A549 (cell line): ENCODE data around the gene BTBD16. TPM values are rescaled to one million over a fixed set of nuclear protein-coding genes. Genes with fewer than 3 reads are reported as not detected.
A peak's percentile ranks its signal among the peaks of the same experiment; 100 is the strongest.

Experiments
- ATAC-seq, 2 experiments: fragments of 200-7000 bp in 1 of 2; fragments of >200 bp in 1 of 2; cut with Nextera tagmentation in 1 of 2; cut with Tn5 transposase in 1 of 2; 3 replicates each; pipeline versions ENCODE4 v1.8.0 to v1.9.1; 2018 to 2020; ENCODE audit warnings: mild to moderate bottlenecking in 1 of 2, moderate library complexity in 1 of 2
- CTCF ChIA-PET: fragments of 300-600 bp; sonication (Branson Sonifier 250); formaldehyde crosslinking; extraction: SDS; loops from one replicate; lab custom pipeline; 2021; ENCODE audit warnings: antibody characterized with exemption, inconsistent platforms; lab: Yijun Ruan, JAX
- POLR2A ChIA-PET: fragments of 350-600 bp; formaldehyde crosslinking; extraction: SDS; loops from one replicate; lab custom pipeline; 2021; ENCODE audit warnings: antibody characterized with exemption, inconsistent platforms; lab: Yijun Ruan, JAX
- DNase-seq, 2 experiments: peaks; one replicate each; pipeline versions ENCODE4 v3.0.0 to v3.0.0-alpha.2; 2011 to 2016; ENCODE audit warnings: low read depth in 1 of 2, low spot score in 1 of 2
- FAIRE-seq: peaks from 2 replicates; lab custom pipeline; 2011; peaks lifted over from hg19 to GRCh38; lab: Jason Lieb, UNC
- H3K27ac ChIP-seq, 2 experiments: fragments of >200 bp; sonication (Bioruptor Twin); formaldehyde crosslinking; 3 replicates each; pipeline ENCODE4 v1.5.1; 2016 to 2017
- H3K4me1 ChIP-seq: fragments of >200 bp; sonication (Bioruptor Twin); formaldehyde crosslinking; 3 replicates; pipeline ENCODE4 v1.6.1; 2016
- H3K4me2 ChIP-seq: fragments of >200 bp; sonication (Bioruptor Twin); formaldehyde crosslinking; 3 replicates; pipeline ENCODE4 v1.6.1; 2016
- H3K4me3 ChIP-seq: fragments of >200 bp; sonication (Bioruptor Twin); formaldehyde crosslinking; 3 replicates; pipeline ENCODE4 v1.5.1; 2016
- H3K9me3 ChIP-seq: fragments of >200 bp; sonication (Bioruptor Twin); formaldehyde crosslinking; 3 replicates; pipeline ENCODE4 v1.6.1; 2016
- CBX2 ChIP-seq: fragments of 200-600 bp; sonication (generic); IDR thresholded peaks from 2 replicates; pipeline ENCODE4 v1.6.1; 2016; ENCODE audit warnings: low read depth, mild to moderate bottlenecking, borderline replicate concordance
- CBX8 ChIP-seq: fragments of 200-600 bp; sonication (generic); IDR thresholded peaks from 2 replicates; pipeline ENCODE4 v1.6.1; 2016
- CHD2 ChIP-seq: fragments of 150-350 bp; IDR thresholded peaks from 2 replicates; pipeline ENCODE4 v1.6.1; 2014; ENCODE audit warnings: low read length; ENCODE audit not compliant: partially characterized antibody
- CHD4 ChIP-seq: fragments of 200-600 bp; sonication (generic); IDR thresholded peaks from 2 replicates; pipeline ENCODE4 v1.6.1; 2016; ENCODE audit warnings: antibody characterized with exemption, mild to moderate bottlenecking, borderline replicate concordance
- EP300 ChIP-seq, 2 experiments: fragments of >200 bp; sonication (Bioruptor Twin); formaldehyde crosslinking; IDR thresholded peaks; 2 replicates in 1 of 2; 3 replicates in 1 of 2; pipeline ENCODE4 v1.6.1; 2016 to 2017
- ESRRA ChIP-seq: fragments of 150-350 bp; IDR thresholded peaks from 2 replicates; pipeline ENCODE4 v1.6.1; 2014; ENCODE audit warnings: mild to moderate bottlenecking, low read length, borderline replicate concordance
- FOSL2 ChIP-seq, 2 experiments: fragments of 450-650 bp in 1 of 2; fragments of >200 bp in 1 of 2; sonication (Bioruptor Twin) in 1 of 2; formaldehyde crosslinking; IDR thresholded peaks; 2 replicates each; pipeline versions ENCODE4 v1.5.0 to v1.6.1; 2016 to 2020; ENCODE audit warnings: mild to moderate bottlenecking in 1 of 2, moderate library complexity in 1 of 2
- FOXS1 ChIP-seq: fragments of 250-450 bp; sonication (Bioruptor Pico); IDR thresholded peaks from 2 replicates; pipeline ENCODE4 v1.5.0; 2020; ENCODE audit warnings: mild to moderate bottlenecking, moderate library complexity
- GATA3 ChIP-seq: IDR thresholded peaks from 2 replicates; pipeline ENCODE4 v1.6.1; 2012; ENCODE audit warnings: borderline replicate concordance
- HMGXB4 ChIP-seq: fragments of 250-450 bp; sonication (Bioruptor Pico); IDR thresholded peaks from 2 replicates; pipeline ENCODE4 v1.5.0; 2021; ENCODE audit warnings: mild to moderate bottlenecking, moderate library complexity, borderline replicate concordance
- HOXA7 ChIP-seq: fragments of 250-450 bp; sonication (Bioruptor Pico); IDR thresholded peaks from 2 replicates; pipeline ENCODE4 v1.5.0; 2020; ENCODE audit warnings: mild to moderate bottlenecking, moderate library complexity
- HOXB13 ChIP-seq: fragments of 250-450 bp; sonication (Bioruptor Pico); IDR thresholded peaks from 2 replicates; pipeline ENCODE4 v1.5.0; 2020; ENCODE audit warnings: low read depth, mild to moderate bottlenecking, moderate library complexity
- JUN ChIP-seq, 2 experiments: fragments of >200 bp; sonication (Bioruptor Twin); formaldehyde crosslinking; IDR thresholded peaks; 2 replicates in 1 of 2; 3 replicates in 1 of 2; pipeline ENCODE4 v1.6.1; 2016 to 2017
- KDM5A ChIP-seq: fragments of 200-600 bp; sonication (generic); IDR thresholded peaks from 2 replicates; pipeline ENCODE4 v1.6.1; 2016; ENCODE audit warnings: antibody characterized with exemption, mild to moderate bottlenecking
- MAZ ChIP-seq: fragments of 150-350 bp; IDR thresholded peaks from 2 replicates; pipeline ENCODE4 v1.6.1; 2014; ENCODE audit warnings: antibody characterized with exemption, low read depth, low read length, borderline replicate concordance
- NR3C1 ChIP-seq: fragments of >200 bp; sonication (Bioruptor Twin); formaldehyde crosslinking; IDR thresholded peaks from 3 replicates; pipeline ENCODE4 v1.6.1; 2017
- POLR2A ChIP-seq: IDR thresholded peaks from 2 replicates; pipeline ENCODE4 v1.6.1; 2012; ENCODE audit warnings: mild to moderate bottlenecking, low read length
- POLR2AphosphoS2 ChIP-seq: conservative IDR thresholded peaks from 2 replicates; pipeline ENCODE4 v1.6.1; 2012; ENCODE audit warnings: low read length, improper control_type of control experiment, inconsistent platforms
- RARB ChIP-seq: fragments of 250-450 bp; sonication (Bioruptor Pico); IDR thresholded peaks from 2 replicates; pipeline ENCODE4 v1.8.0; 2021; ENCODE audit warnings: mild to moderate bottlenecking, moderate library complexity
- RCOR1 ChIP-seq: fragments of 150-350 bp; IDR thresholded peaks from 2 replicates; pipeline ENCODE4 v1.6.1; 2014; ENCODE audit warnings: antibody characterized with exemption, low read length, low read depth
- RNF2 ChIP-seq: fragments of 200-600 bp; sonication (generic); IDR thresholded peaks from 2 replicates; pipeline ENCODE4 v1.6.1; 2016; ENCODE audit warnings: low read depth, mild to moderate bottlenecking, antibody characterized with exemption, moderate library complexity, borderline replicate concordance
- TFCP2L1 ChIP-seq: fragments of 250-450 bp; sonication (Bioruptor Pico); IDR thresholded peaks from 2 replicates; pipeline ENCODE4 v1.5.0; 2021; ENCODE audit warnings: mild to moderate bottlenecking
- TP53 ChIP-seq: fragments of 250-450 bp; sonication (Bioruptor Pico); IDR thresholded peaks from 2 replicates; pipeline ENCODE4 v1.5.0; 2021; ENCODE audit warnings: mild to moderate bottlenecking, moderate library complexity
- USF2 ChIP-seq: fragments of 450-650 bp; IDR thresholded peaks from 2 replicates; pipeline ENCODE4 v1.6.1; 2014; ENCODE audit warnings: antibody characterized with exemption
- ZNF302 ChIP-seq: fragments of 250-450 bp; sonication (Bioruptor Pico); IDR thresholded peaks from 2 replicates; pipeline ENCODE4 v1.9.0; 2021; ENCODE audit warnings: inconsistent platforms, mild to moderate bottlenecking, moderate library complexity
- ZSCAN20 ChIP-seq: fragments of 250-450 bp; sonication (Bioruptor Pico); IDR thresholded peaks from 2 replicates; pipeline ENCODE4 v1.8.0; 2022; ENCODE audit warnings: mild to moderate bottlenecking, moderate library complexity
- WGBS: methylation state at CpG from one replicate; pipeline ENCODE4 v1.1.6; 2017; ENCODE audit errors: missing lambda C conversion rate; 5-methylcytosine and 5-hydroxymethylcytosine counted together
- polyA plus RNA-seq, 4 experiments: library from polyadenylated mRNA; depleted of rRNA in 3 of 4; stranded (reverse); fragments of >200 nt; fragmentation: RNase III in 1 of 4; extraction: RNeasy Plus Mini Kit Qiagen cat#74134 plus additional on column Dnase treatment in 1 of 4; gene quantifications; 2 replicates in 3 of 4; 3 replicates in 1 of 4; pipeline ENCODE4 v1.2.3, GENCODE V29; 2011 to 2017
- TF ChIP-seq, protein P1 (sequence below): IDR thresholded peaks from 2 replicates; pipeline ENCODE4 v1.6.1; 2012
- TF ChIP-seq, protein P2 (sequence below): IDR thresholded peaks from 2 replicates; pipeline ENCODE4 v1.6.1; 2012; ENCODE audit warnings: low read depth, borderline replicate concordance
- TF ChIP-seq, protein P3 (sequence below): fragments of 150-350 bp; IDR thresholded peaks from 2 replicates; pipeline ENCODE4 v1.6.1; 2014; ENCODE audit warnings: low read depth, mild to moderate bottlenecking, low read length
- TF ChIP-seq, protein P4 (sequence below): fragments of >200 bp; sonication (Bioruptor Twin); formaldehyde crosslinking; IDR thresholded peaks from 3 replicates; pipeline ENCODE4 v1.6.1; 2016
- TF ChIP-seq, protein P5 (sequence below): fragments of 250-450 bp; sonication (Bioruptor Pico); IDR thresholded peaks from 2 replicates; pipeline ENCODE4 v1.5.0; 2020; ENCODE audit warnings: low read depth, mild to moderate bottlenecking, moderate library complexity

Gene BTBD16
- polyA plus RNA-seq, 2 of the 4 experiments (the other 2 are of a cell fraction) = 0.32 to 2.1 TPM

DNA sequence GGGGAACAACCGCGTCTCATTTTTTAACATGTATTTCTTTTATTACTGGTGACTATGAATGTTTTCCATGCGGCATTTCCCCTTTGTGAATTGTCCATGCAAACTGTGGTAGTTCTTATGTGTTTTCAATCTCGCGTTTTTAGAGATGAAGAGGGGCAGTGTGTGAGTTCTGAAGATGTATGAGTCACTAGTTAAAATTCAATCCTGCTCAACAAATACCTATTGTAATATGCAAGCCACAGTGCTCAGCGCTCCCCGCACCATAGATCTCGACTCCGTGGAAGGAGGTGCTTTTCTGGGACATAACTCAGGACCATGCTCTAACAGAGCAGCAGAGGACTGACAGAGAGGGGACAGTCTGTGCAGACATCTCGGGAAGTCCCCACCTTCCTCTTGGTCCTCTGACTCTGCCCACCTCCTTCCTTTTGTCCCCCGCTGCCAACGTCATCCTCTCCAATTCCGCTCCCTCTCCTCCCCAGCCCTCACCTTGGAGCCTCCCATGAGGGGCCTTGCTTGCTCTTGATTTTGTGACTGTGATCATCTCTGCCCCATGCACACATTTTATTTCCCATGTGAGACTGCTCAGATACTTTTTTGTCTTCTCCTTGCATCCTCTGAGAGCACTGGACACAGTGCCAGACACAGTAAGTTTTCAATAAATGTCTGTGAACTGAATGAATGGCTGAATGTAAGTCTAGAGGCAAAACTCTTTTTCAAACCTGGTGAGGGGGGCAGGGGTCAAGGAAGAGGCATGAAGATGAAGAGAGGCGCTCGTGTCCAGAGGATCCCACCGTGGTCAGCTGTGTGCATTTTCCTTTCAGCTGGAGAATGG, 60.7 kb downstream of the BTBD16 start (continued):
- TF ChIP-seq USF2 (no peak), JUN (IDR thresholded peaks at IDR 0.05) (0 out of 5 replicates have a peak, but pooled peaks of 1 of the 2 experiments have one; percentile 19), ESRRA (no peak), CHD2 (peak; percentile 84), EP300 (IDR thresholded peaks at IDR 0.05) (no peak), HOXA7 (CRISPR knock-in tag) (no peak), FOXS1 (CRISPR knock-in tag) (no peak), TP53 (CRISPR knock-in tag) (no peak), CHD4 (0 out of 2 replicates have a peak, but pooled peaks have one; percentile 70), FOSL2 (IDR thresholded peaks at IDR 0.05) (0 out of 2 replicates have a peak, but pooled peaks have one; percentile 39), FOSL2 (CRISPR knock-in tag; IDR thresholded peaks at IDR 0.05) (peak; percentile 70), RARB (CRISPR knock-in tag) (no peak), RCOR1 (no peak), HOXB13 (CRISPR knock-in tag) (no peak), ZNF302 (CRISPR knock-in tag) (no peak), RNF2 (no peak), KDM5A (no peak), POLR2AphosphoS2 (no peak), CBX2 (no peak), MAZ (no peak)
- TF ChIP-seq, protein P1, sequence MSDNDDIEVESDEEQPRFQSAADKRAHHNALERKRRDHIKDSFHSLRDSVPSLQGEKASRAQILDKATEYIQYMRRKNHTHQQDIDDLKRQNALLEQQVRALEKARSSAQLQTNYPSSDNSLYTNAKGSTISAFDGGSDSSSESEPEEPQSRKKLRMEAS = peak; percentile 48; the same call in 1 of the 2 replicates
- TF ChIP-seq, protein P2, sequence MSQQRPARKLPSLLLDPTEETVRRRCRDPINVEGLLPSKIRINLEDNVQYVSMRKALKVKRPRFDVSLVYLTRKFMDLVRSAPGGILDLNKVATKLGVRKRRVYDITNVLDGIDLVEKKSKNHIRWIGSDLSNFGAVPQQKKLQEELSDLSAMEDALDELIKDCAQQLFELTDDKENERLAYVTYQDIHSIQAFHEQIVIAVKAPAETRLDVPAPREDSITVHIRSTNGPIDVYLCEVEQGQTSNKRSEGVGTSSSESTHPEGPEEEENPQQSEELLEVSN = no peak
- TF ChIP-seq, protein P3, sequence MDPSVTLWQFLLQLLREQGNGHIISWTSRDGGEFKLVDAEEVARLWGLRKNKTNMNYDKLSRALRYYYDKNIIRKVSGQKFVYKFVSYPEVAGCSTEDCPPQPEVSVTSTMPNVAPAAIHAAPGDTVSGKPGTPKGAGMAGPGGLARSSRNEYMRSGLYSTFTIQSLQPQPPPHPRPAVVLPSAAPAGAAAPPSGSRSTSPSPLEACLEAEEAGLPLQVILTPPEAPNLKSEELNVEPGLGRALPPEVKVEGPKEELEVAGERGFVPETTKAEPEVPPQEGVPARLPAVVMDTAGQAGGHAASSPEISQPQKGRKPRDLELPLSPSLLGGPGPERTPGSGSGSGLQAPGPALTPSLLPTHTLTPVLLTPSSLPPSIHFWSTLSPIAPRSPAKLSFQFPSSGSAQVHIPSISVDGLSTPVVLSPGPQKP = no peak
- TF ChIP-seq, protein P4, sequence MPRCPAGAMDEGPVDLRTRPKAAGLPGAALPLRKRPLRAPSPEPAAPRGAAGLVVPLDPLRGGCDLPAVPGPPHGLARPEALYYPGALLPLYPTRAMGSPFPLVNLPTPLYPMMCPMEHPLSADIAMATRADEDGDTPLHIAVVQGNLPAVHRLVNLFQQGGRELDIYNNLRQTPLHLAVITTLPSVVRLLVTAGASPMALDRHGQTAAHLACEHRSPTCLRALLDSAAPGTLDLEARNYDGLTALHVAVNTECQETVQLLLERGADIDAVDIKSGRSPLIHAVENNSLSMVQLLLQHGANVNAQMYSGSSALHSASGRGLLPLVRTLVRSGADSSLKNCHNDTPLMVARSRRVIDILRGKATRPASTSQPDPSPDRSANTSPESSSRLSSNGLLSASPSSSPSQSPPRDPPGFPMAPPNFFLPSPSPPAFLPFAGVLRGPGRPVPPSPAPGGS = no peak

DNA sequence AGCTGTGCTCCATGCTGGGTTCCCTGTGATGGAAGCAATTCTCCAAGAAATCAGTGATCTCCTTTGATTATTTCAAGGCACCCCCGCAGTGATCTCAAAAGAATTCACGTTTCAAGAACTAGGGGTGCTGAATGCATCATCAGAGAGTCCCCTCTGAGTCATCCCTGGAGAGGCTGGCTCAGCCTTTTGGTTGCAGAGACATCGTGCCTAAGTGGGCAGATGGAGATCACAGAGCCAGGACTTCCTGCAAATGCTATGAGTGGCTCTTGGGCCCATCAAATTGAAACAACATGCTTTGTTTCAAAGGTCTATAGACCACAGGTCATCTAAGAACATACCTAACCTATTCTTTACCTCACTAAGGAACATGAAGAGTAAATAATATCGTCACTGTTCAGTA, 61.9 kb downstream of the BTBD16 start:
- DNase-seq = no peak
- peak overlapping the region in 1 of 2 experiments; percentile 85; a peak in 3 of 6 replicates for H3K27ac ChIP-seq
- no peak overlapping the region for H3K4me3 ChIP-seq
- CTCF ChIA-PET = interaction anchor here (0.9 to 1.7 kb wide), 2 partner anchors 34 to 103 kb away, joined by 4 to 7 read pairs; no protein-coding TSS in a partner anchor
- peaks cover 28% of the 10 kb centered on the region for H3K4me1 ChIP-seq
- ATAC-seq = no peak
- FAIRE-seq = no peak
- POLR2A ChIA-PET = no interaction called here
- WGBS = 62% methylated on average over 4 of the region's 4 CpGs
- H3K9me3 ChIP-seq = no peaks in the 10 kb centered on the region
- H3K4me2 ChIP-seq = 0 out of 3 replicates have a peak overlapping the region, but pooled peaks have one; percentile 9
- TF ChIP-seq JUN (IDR thresholded peaks at IDR 0.05) = no peak
- TF ChIP-seq TP53 (CRISPR knock-in tag) = no peak
- no peak for TF ChIP-seq GATA3
- no peak for TF ChIP-seq TFCP2L1
- TF ChIP-seq POLR2A = no peak
- TF ChIP-seq CBX8 = no peak
- TF ChIP-seq, protein P5, sequence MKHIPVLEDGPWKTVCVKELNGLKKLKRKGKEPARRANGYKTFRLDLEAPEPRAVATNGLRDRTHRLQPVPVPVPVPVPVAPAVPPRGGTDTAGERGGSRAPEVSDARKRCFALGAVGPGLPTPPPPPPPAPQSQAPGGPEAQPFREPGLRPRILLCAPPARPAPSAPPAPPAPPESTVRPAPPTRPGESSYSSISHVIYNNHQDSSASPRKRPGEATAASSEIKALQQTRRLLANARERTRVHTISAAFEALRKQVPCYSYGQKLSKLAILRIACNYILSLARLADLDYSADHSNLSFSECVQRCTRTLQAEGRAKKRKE (CRISPR knock-in tag) = no peak
- no peak for TF ChIP-seq ZSCAN20
- no peak for TF ChIP-seq FOXS1 (CRISPR knock-in tag)
- no peak for TF ChIP-seq NR3C1
- no peak for TF ChIP-seq CBX2
- TF ChIP-seq HMGXB4 (CRISPR knock-in tag) = no peak
- TF ChIP-seq HOXA7 (CRISPR knock-in tag) = no peak
